HG03064 (cell line): ENCODE data around the gene BIK.
"Not testable (repeated sequence)": the region's sequence is repeated elsewhere in the genome, so short reads cannot be mapped to it uniquely, and the experiment has no call there.

Source experiments
- ATAC-seq: cut with Tn5 transposase; IDR thresholded peaks from one replicate; pipeline ENCODE4 v1.9.1; 2021; ENCODE audit warnings: low read depth; ENCODE audit not compliant: unreplicated experiment

Gene BIK

GRCh38 chr22:43104056-43104625 lies 6.4 kb upstream of the BIK start:
- not testable (repeated sequence) for ATAC-seq

DNA sequence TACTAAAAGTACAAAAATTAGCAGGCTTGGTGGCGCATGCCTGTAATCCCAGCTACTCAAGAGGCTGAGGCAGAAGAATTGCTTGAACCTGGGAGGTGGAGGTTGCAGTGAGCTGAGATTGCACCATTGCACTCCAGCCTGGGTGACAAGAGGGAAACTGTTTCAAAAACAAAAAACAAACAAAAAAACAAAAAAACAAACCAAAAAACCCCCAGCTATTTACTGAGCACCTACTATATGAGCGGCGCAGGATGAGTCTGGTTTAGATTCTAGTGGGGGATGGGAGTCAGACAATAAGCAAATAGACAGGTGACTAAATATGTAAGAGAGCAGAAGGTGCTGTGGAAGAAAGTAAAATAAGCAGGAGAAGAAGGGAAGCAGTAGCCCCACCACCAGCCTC lies 5.6 kb upstream of the BIK start:
- not testable (repeated sequence) for ATAC-seq

DNA sequence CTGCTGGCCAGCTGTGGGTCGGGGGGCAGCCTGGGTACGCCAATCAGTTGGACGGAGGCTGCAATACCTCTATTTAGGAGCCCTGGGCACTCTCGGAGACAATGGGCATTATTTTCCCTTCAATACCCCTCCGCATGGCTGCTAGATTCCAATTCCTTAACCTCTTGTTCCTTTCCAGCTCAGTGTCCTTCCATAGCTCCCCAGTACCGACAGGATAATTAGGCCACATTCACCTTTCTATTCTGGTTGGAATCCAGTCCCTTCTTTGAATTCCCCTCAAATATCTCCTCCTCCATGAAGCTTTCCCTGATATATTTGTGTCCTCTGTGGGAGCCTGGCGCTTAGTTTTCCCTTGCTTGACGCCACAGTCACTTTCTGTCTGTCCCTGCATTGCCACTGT lies 4.2 kb upstream of the BIK start:
- no peak for ATAC-seq

DNA sequence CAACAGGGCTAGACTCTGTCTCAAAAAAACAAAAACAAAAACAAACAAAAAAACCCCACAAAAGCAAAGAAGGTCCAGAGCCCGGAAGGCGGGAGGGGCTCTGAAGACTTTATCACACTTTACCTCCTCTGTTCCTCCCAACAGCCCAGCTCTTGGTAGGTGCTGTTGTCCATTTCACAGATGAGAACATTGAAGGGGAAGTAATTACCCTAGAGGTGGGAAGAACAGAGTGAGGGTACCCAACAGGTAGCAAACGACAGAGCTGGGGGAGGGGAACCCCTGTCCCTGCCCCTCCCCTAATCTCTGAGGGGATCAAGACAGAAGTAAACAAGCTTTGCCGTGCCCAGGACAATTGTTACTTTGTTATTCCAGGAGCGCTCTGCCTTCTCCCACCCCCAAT lies 1.0 kb upstream of the BIK start:
- ATAC-seq: no peak

GRCh38 chr22:43109921-43110443 lies 568 bp upstream of the BIK start:
- no peak for ATAC-seq

DNA sequence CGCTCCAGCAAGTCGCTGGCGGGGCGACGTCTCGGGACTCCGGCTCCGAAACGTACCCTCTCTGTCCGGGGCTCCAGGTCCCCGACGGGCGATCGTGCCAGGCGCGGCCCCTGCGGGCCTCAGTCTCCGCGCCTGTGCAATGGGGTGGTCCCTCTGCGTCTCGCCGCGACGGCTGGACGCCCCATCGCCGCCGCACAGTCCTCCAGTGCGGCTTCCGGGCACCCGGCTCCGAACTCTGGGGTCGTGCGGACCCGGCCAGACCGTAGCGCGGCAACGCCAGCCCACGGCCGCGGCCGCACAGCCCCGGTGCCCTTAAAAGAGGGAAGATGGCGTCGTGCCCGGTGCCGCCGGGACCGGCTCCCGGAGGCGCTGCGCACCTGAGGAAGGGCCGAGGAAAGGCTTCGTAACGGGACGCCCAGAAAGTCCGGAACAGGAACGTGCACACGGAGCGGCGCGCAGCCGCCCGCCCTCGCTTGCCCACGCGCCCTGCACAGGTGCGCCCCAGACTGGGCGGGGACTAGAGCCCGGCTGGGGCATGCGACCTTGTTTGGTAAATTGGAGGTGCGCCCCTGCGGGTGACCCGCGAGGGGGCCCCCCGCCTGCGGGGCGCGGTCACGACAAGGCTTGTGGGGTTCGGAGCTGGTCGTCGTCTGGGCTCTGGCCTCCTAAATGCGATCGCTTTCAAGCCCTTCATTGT lies 525 bp downstream of the BIK start:
- ATAC-seq: no peak

GRCh38 chr22:43113526-43114251 lies 3.1 kb downstream of the BIK start:
- ATAC-seq: no peak

GRCh38 chr22:43114958-43115357 lies 4.4 kb downstream of the BIK start:
- no peak for ATAC-seq

GRCh38 chr22:43116932-43117331 lies 6.4 kb downstream of the BIK start:
- ATAC-seq: no peak

DNA sequence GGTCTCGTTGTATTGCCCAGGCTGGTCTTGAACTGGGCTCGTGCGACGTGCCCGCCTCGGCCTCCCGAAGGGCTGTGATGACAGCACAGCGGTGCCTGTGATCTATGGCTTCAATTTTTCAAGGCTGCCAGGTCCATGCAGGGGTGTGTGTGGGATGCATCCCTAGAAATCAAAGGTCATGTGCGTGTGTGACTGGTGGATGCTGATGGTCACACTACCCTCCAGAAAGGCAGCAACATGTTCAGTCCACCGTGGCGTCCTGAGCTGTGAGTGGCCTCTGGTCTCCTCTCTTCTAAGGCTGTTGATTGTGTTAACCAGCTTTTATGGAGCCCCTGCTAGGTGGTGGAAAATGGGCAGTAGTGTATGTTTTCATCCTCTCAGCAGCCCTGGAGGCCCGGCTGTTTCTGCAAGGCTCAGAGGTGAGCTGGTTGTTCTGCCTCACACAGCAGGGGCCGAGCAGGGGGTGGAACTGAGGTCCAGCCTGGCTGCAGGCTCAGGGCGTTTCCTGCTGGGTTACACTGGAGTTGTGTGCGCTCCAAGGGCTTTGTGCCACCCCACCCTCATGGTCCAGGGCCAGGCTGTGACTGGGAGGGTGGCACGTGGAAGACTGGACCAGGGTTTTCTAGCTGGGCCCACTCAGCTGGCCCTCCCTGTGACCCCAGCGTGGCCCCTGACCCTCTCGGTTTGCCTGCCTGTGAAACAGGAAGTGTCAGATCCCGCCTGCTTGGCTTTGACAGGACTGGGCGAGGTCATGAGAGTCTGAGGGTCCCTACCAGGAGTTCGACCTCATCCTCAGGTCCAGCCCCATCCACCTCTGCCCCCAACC lies 7.7 kb downstream of the BIK start:
- no peak for ATAC-seq

GRCh38 chr22:43118953-43119458 lies 8.5 kb downstream of the BIK start:
- no peak for ATAC-seq

GRCh38 chr22:43126501-43127165 lies 16.1 kb downstream of the BIK start:
- ATAC-seq: no peak

GRCh38 chr22:43127166-43127908 lies 16.8 kb downstream of the BIK start:
- no peak for ATAC-seq

DNA sequence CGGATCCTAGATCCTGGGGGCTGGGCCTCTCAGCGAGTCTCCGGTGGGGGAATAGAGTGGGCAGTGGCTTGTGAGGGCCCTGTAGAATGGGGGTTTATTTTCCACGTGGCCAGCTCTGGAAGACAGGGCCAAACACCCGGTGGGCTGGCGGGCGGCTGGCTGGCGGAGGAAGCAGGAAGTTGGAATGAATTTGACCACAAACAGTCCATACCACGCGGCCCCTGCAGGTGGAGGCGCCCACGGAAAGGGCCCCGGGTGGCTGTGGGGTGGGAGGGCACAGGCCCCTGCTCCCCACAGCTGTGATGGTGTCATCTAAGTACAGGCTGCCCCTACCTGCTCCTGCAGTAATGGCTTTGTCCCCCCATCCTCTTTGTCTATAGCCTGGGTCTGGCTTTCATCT lies 17.6 kb downstream of the BIK start:
- ATAC-seq: no peak

- ATAC-seq: no peak
Measured at GRCh38 chr22:43128928-43129424, 18.4 kb downstream of the BIK start.

GRCh38 chr22:43129426-43130425 lies 19.2 kb downstream of the BIK start:
- no peak for ATAC-seq

DNA sequence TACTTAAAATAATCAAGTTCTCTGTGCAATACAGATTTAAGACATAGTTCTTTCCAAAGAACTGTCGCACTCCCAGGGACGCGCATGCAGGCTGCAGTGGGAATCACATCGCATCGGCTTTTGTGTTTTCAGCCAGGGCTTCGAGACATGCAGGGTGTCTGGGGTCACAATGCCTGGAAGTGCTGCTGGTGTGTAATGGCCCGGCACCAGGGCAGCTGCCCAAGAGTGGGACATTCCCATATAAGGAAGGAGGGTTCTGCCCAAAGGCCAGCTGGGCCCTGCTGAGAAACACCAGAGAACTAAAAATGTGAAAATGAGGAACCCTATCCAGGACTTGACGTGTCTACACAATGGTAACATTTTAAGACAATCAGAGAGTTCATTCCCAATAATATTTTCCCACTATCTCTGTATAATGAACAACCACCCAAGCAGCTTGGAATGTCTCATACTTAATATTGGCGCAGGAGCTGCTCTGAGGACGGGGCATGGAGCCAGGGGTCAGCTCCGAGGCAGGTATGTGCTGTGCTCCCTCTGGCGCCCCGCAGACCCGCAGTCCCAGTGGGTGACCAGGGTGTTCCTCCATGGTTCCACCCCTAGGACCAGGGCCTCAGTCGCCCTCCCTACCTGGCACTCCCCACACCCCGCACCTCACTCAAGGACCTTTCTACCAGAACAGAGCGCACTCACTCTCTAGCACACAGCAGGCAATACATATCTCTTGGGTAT lies 21.4 kb downstream of the BIK start:
- ATAC-seq: no peak
